Calu3 (cell line): ENCODE data around the gene SPOCK2. TPM values are rescaled to one million over a fixed set of nuclear protein-coding genes. Genes with fewer than 3 reads are reported as not detected.

Experiments
- BruUV-seq: library from RNA; stranded (reverse); fragments of 400-500 nt; replicated peaks from 2 replicates; lab custom pipeline; 2021; lab: Mats Ljungman, UMichigan
- CTCF ChIA-PET: fragments of 300-600 bp; sonication (Branson Sonifier 250); formaldehyde crosslinking; loops from one replicate; lab custom pipeline; 2022; ENCODE audit warnings: antibody characterized with exemption; lab: Charles Lee
- DNase-seq: peaks from one replicate; pipeline ENCODE4 v3.0.0; 2022
- H3K27ac Mint-ChIP-seq: one replicate; pipeline ENCODE4 v1.8.0; 2022; ENCODE audit warnings: mixed read lengths; ENCODE audit not compliant: unreplicated experiment
- H3K27me3 Mint-ChIP-seq: one replicate; pipeline ENCODE4 v1.8.0; 2022; ENCODE audit warnings: mixed read lengths; ENCODE audit not compliant: unreplicated experiment
- H3K36me3 Mint-ChIP-seq: one replicate; pipeline ENCODE4 v1.8.0; 2022; ENCODE audit warnings: mild to moderate bottlenecking, moderate library complexity, mixed read lengths; ENCODE audit not compliant: insufficient read depth, unreplicated experiment
- H3K4me1 Mint-ChIP-seq: one replicate; pipeline ENCODE4 v1.8.0; 2022; ENCODE audit warnings: mild to moderate bottlenecking, low read depth, mixed read lengths; ENCODE audit not compliant: unreplicated experiment
- H3K4me3 Mint-ChIP-seq: one replicate; pipeline ENCODE4 v1.8.0; 2022; ENCODE audit warnings: mild to moderate bottlenecking, low read depth, moderate library complexity, mixed read lengths; ENCODE audit not compliant: unreplicated experiment
- H3K9me3 Mint-ChIP-seq: one replicate; pipeline ENCODE4 v1.8.0; 2022; ENCODE audit warnings: low read depth, mixed read lengths; ENCODE audit not compliant: unreplicated experiment
- CTCF ChIP-seq: fragments of 200-600 bp; IDR thresholded peaks from one replicate; pipeline ENCODE4 v1.8.0; 2022; ENCODE audit warnings: antibody characterized with exemption; ENCODE audit not compliant: unreplicated experiment
- intact Hi-C: fragments of 100-400 bp; cut with micrococcal nuclease; formaldehyde crosslinking; loops from one replicate; pipeline ENCODE4 v1.10.0; 2022; ENCODE audit not compliant: unreplicated experiment
- total RNA-seq: library from RNA; stranded (reverse); gene quantifications from 2 replicates; pipeline ENCODE4 v1.2.3, GENCODE V29; 2022

SPOCK2 gene
- total RNA-seq, 1 experiment from 2014 or later: 162 TPM

GRCh38 chr10:72038458-72039001, 49.8 kb downstream of the SPOCK2 start:
- no peak for TF ChIP-seq CTCF
- H3K36me3 Mint-ChIP-seq: no peaks in the 10 kb centered on the region
- CTCF ChIA-PET: interaction anchor here (0.7 to 2.9 kb wide), 2 partner anchors 10 to 63 kb away, joined by 3 to 9 read pairs; no protein-coding TSS in a partner anchor
- intact Hi-C loops: no loop called here
- peaks cover 21% of the 10 kb centered on the region for H3K4me1 Mint-ChIP-seq
- H3K9me3 Mint-ChIP-seq: no peaks in the 10 kb centered on the region
- H3K27ac Mint-ChIP-seq: no peak overlapping the region
- H3K27me3 Mint-ChIP-seq: no peaks in the 10 kb centered on the region
- no TSS peak for BruUV-seq
- no peak for DNase-seq
- no peak overlapping the region for H3K4me3 Mint-ChIP-seq

GRCh38 chr10:72037811-72038210, 50.5 kb downstream of the SPOCK2 start:
- no peak overlapping the region for H3K4me3 Mint-ChIP-seq
- intact Hi-C loops: no loop called here
- CTCF ChIA-PET: interaction anchor here (0.7 to 2.9 kb wide), 2 partner anchors 11 to 62 kb away, joined by 3 to 9 read pairs; no protein-coding TSS in a partner anchor
- no peak for TF ChIP-seq CTCF
- H3K9me3 Mint-ChIP-seq: no peaks in the 10 kb centered on the region
- no peaks in the 10 kb centered on the region for H3K27me3 Mint-ChIP-seq
- no peak overlapping the region for H3K27ac Mint-ChIP-seq
- H3K4me1 Mint-ChIP-seq: peaks cover 23% of the 10 kb centered on the region
- BruUV-seq: no TSS peak
- no peaks in the 10 kb centered on the region for H3K36me3 Mint-ChIP-seq
- DNase-seq: no peak

- no peaks in the 10 kb centered on the region for H3K9me3 Mint-ChIP-seq
- H3K4me3 Mint-ChIP-seq: no peak overlapping the region
- TF ChIP-seq CTCF: no peak
- H3K36me3 Mint-ChIP-seq: no peaks in the 10 kb centered on the region
- H3K4me1 Mint-ChIP-seq: peaks cover 23% of the 10 kb centered on the region
- intact Hi-C loops: no loop called here
- CTCF ChIA-PET: interaction anchor here (2.9 kb wide), 1 partner anchor 11 kb away, joined by 9 read pairs; no protein-coding TSS in a partner anchor
- H3K27me3 Mint-ChIP-seq: no peaks in the 10 kb centered on the region
- DNase-seq: no peak
- H3K27ac Mint-ChIP-seq: no peak overlapping the region
- no TSS peak for BruUV-seq
Measured at GRCh38 chr10:72037266-72037665, 51.1 kb downstream of the SPOCK2 start.

GRCh38 chr10:72035252-72035887, 53.0 kb downstream of the SPOCK2 start:
- no peak for TF ChIP-seq CTCF
- CTCF ChIA-PET: interaction anchor here (0.7 to 1.0 kb wide), 3 partner anchors 9 to 139 kb away, joined by 3 to 5 read pairs (median 3); no protein-coding TSS in a partner anchor
- H3K27ac Mint-ChIP-seq: no peak overlapping the region
- intact Hi-C loops: no loop called here
- no peak overlapping the region for H3K4me3 Mint-ChIP-seq
- peaks cover 23% of the 10 kb centered on the region for H3K4me1 Mint-ChIP-seq
- no peaks in the 10 kb centered on the region for H3K36me3 Mint-ChIP-seq
- H3K27me3 Mint-ChIP-seq: no peaks in the 10 kb centered on the region
- no peak for DNase-seq
- BruUV-seq: no TSS peak
- H3K9me3 Mint-ChIP-seq: no peaks in the 10 kb centered on the region
